Cardiac fibroblast (primary cell): Measurements from ENCODE around the gene KCTD15.

ENCODE experiments used
- DNase-seq, 2 donors: peaks; one replicate each; pipeline versions ENCODE4 v3.0.0 to v3.0.0-alpha.2; 2010; ENCODE audit warnings: low read depth in 2 of 2
- H3K4me3 ChIP-seq, 2 donors: replicated peaks in 1 of 2; 1 replicate in 1 of 2; 2 replicates in 1 of 2; pipeline ENCODE4 v1.5.1; 2011; ENCODE audit warnings: low read depth in 2 of 2, low read length in 2 of 2, mild to moderate bottlenecking in 2 of 2, moderate library complexity in 1 of 2
- TF ChIP-seq, protein P1 (sequence below): IDR thresholded peaks from one replicate; pipeline ENCODE4 v1.5.1; 2011; ENCODE audit warnings: low read depth, mild to moderate bottlenecking, low read length, inconsistent platforms

Gene KCTD15

DNA sequence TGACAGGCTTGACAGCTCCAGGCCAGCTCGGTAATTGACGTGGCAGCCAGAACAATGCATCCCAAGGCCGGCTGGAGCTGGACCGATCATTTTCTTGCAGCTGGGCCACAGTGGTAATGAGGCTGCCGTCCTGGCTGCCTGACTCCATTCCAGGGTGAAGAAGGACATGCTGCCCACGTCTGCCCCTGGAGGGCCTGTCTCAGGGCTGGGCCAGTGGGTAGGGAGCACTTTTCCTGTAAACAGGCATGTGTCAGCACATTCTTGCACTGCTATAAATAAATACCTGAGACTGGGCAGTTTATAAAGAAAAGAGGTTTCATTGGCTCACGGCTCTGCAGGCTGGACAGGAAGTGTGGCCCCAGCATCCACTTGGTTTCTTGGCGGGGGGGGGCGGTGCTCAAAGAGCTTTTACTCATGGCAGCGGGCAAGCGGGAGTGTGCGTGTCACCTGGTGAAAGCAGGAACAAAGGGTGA, 38.1 kb upstream of the KCTD15 start:
- DNase-seq = no peak
- H3K4me3 ChIP-seq = no peak overlapping the region
- TF ChIP-seq, protein P1, sequence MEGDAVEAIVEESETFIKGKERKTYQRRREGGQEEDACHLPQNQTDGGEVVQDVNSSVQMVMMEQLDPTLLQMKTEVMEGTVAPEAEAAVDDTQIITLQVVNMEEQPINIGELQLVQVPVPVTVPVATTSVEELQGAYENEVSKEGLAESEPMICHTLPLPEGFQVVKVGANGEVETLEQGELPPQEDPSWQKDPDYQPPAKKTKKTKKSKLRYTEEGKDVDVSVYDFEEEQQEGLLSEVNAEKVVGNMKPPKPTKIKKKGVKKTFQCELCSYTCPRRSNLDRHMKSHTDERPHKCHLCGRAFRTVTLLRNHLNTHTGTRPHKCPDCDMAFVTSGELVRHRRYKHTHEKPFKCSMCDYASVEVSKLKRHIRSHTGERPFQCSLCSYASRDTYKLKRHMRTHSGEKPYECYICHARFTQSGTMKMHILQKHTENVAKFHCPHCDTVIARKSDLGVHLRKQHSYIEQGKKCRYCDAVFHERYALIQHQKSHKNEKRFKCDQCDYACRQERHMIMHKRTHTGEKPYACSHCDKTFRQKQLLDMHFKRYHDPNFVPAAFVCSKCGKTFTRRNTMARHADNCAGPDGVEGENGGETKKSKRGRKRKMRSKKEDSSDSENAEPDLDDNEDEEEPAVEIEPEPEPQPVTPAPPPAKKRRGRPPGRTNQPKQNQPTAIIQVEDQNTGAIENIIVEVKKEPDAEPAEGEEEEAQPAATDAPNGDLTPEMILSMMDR = no peak

DNA sequence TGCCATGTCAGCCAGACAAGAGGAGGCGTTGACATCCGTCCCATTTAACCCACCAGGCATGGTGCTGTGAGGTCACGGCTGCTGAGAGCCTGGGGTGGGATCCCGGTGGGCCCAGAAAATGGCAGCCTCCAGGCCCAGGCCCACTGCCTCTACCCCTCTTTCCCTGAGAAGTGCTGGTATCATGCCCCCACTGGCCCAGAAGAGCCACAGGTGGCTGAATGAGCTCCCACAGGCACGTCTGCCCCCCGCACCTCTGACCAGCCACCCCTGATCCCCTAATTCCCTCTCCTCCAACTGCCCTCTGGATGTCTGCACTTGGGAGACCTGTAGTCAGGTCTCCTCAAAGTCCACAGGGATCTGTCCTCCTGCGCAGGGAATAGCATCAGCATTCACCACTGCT, 37.3 kb upstream of the KCTD15 start:
- TF ChIP-seq, protein P1 = no peak
- H3K4me3 ChIP-seq = no peak overlapping the region

DNA sequence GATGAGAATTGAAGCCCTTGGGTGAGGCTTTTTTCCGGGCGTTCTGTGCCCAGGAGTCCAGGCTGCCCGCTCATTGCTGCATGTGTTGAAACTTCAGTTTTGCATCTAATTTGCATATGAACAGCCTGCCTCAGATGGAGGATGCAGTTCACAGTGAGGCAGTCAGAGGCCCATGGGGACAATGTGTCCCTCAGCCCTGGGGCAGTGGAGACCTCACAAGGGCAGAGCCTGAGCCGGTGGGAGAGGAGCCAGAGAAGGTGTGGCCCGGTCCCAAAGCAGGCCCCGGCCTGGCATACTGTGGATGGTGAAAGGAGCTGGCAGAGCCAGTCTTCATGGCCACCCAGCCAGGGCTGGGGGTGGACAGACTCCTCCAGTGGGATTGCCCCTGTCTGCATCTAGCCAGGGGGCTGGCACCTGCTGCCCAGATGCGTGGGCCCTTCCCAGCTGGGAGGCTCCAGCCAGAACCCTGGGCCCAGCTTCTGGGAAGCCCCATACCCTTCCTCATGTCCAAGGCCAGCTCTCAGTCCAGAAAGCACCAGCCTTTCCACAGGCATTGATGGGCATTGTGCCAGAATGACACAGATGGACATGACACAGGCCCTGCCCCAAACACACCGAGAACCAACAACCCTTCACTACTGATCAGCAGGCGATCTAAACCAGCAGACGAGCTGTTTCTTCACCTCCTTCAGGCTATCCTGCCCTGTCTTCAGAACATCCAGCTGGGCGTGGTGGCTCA, 32.9 kb upstream of the KCTD15 start:
- H3K4me3 ChIP-seq = no peak overlapping the region
- DNase-seq = no peak
- TF ChIP-seq, protein P1 = no peak

More for the DNA sequence above, 37.3 kb upstream of the KCTD15 start:
- DNase-seq = no peak

DNA sequence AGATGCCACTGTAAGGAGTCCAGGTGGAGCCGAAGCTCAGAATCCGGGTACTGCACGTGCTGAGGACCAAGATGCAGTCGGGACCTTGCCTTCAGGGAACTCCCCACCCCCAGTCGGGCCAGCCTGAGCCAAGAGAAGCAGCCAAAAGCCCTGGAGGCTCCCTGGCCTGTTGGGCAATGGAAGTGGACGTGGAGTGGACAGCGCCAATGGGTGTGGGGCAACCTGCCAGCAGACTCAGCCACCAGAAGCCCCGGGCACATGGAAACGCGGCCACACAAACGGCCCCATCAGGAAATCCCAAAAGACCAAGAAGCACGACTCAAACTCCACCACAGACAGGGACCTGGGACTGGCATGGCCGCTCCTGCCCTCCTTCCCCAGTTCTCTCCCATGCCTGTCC, 30.0 kb upstream of the KCTD15 start:
- no peak overlapping the region for H3K4me3 ChIP-seq
- TF ChIP-seq, protein P1 = no peak
- no peak for DNase-seq

DNA sequence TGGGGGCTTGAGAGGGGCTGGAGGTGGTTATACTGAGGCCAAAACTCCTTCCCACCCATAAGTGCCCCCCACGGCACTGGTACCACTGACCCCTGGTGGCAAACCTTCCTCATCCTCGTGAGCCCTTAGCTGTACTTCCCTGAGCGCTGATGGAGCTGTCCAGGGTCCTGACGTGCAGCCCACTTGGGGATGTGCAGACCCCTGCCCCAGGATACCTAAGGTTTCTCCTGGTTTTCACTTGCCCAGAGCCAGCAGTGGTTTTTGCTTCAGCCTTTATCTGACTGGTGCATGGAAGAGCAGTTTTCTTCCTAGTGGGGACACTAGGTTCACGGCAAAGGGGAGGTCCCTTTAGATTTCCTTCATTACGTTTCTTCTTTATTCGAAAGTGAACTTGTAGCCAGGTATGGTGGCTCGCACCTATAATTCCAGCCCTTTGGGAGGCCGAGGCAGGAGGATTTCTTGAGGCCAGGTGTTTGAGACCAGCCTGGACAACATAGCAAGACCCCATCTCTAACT, 28.7 kb upstream of the KCTD15 start:
- TF ChIP-seq, protein P1 = peak; percentile 21
- DNase-seq = peak; percentile 24 to 26
- no peak overlapping the region for H3K4me3 ChIP-seq

DNA sequence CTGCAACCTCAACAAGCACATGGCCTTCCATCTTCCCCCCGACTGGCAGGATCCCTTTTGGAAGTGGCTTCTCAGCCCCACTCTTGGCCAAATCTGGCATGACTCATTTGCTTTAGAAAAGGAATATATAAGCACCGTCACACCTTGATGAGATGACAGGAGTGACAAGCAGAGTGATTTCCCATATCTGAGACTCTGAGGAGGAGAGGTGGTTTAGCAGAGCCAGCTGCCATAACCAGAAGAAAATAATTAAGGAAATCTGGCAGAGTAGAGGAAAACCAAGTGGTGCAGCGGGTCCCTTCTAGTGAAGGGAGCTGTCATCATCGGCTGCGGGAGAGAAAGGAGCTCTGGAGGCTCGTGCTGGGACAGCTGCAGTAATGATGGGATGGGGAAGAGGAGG, 27.5 kb upstream of the KCTD15 start:
- TF ChIP-seq, protein P1 = no peak
- H3K4me3 ChIP-seq = no peak overlapping the region

More for the DNA sequence above, 27.5 kb upstream of the KCTD15 start:
- DNase-seq = no peak
